Left colon (tissue), 2 donors: ENCODE measurements around the gene ZNF394. TPM values are rescaled to one million over a fixed set of nuclear protein-coding genes. Genes with fewer than 3 reads are reported as not detected.

Experiments used
- ATAC-seq: fragments of 200-7000 bp; cut with Tn5 transposase; one replicate; pipeline ENCODE4 v1.9.1; 2020; ENCODE audit warnings: mild to moderate bottlenecking, moderate library complexity
- DNase-seq, 2 donors: peaks; one replicate each; pipeline ENCODE4 v3.0.0-alpha.2; 2020
- intact Hi-C, 2 donors: fragments of 100-400 bp; cut with DNase I in 1 of 2; cut with micrococcal nuclease in 1 of 2; formaldehyde crosslinking; loops; one replicate each; pipeline versions ENCODE4 v1.11.2 to v1.14.0; 2022; cut with DNase I, micrococcal nuclease
- total RNA-seq, 2 donors: library from RNA; stranded (reverse); fragmentation: NEBNext Ultra II Directional; extraction: Animal tissue kit (Norgen Biotek cat#: 25700); gene quantifications; one replicate each; pipeline ENCODE4 v1.2.1, GENCODE V29; 2021
- donor health status: DM: no; HTN: no; CAD: no.
- donor health status: DM: yes; HTN: yes; CAD: no.

Gene ZNF394
- total RNA-seq, 2 donors from 2014 or later = 32.0 to 37.2 TPM

- ATAC-seq (no peak), DNase-seq (no peak)
- intact Hi-C loops = no loop called here
Observed at GRCh38 chr7:99457050-99457649, 42.9 kb downstream of the ZNF394 start.

GRCh38 chr7:99456288-99456687, 43.8 kb downstream of the ZNF394 start:
- DNase-seq (no peak), ATAC-seq (no peak)
- intact Hi-C loops = no loop called here

GRCh38 chr7:99455874-99456273, 44.2 kb downstream of the ZNF394 start:
- DNase-seq (no peak), ATAC-seq (peak; percentile 3)
- intact Hi-C loops = no loop called here

GRCh38 chr7:99453105-99453504, 47.0 kb downstream of the ZNF394 start:
- DNase-seq (no peak), ATAC-seq (no peak)
- intact Hi-C loops = no loop called here

GRCh38 chr7:99452541-99452940, 47.5 kb downstream of the ZNF394 start:
- DNase-seq (no peak), ATAC-seq (no peak)
- intact Hi-C loops = no loop called here

- ATAC-seq (no peak), DNase-seq (no peak)
- intact Hi-C loops = no loop called here
Observed at GRCh38 chr7:99451936-99452335, 48.1 kb downstream of the ZNF394 start.

GRCh38 chr7:99449326-99449725, 50.8 kb downstream of the ZNF394 start:
- DNase-seq = no peak
- ATAC-seq = no peak
- intact Hi-C loops = no loop called here

GRCh38 chr7:99448855-99449254, 51.2 kb downstream of the ZNF394 start:
- ATAC-seq = no peak

GRCh38 chr7:99447943-99448342, 52.1 kb downstream of the ZNF394 start:
- peak in 1 of 2 donors; percentile 32 for DNase-seq
- ATAC-seq = peak; percentile 49
- intact Hi-C loops = no loop called here

More at GRCh38 chr7:99448855-99449254, 51.2 kb downstream of the ZNF394 start:
- DNase-seq = no peak
- intact Hi-C loops = no loop called here

- ATAC-seq (no peak), DNase-seq (no peak)
- intact Hi-C loops = no loop called here
Observed at GRCh38 chr7:99446096-99446495, 54.0 kb downstream of the ZNF394 start.

Other genes starting within 250 kb of the ZNF394 start
- gene MYH16, start 227.4 kb downstream of the ZNF394 start, total RNA-seq = not detected
- gene ARPC1A, start 174.4 kb downstream of the ZNF394 start, total RNA-seq = 100 to 1,000 TPM; 160 to 186 TPM
- 100 to 1,000 TPM; 143 to 170 TPM for gene ARPC1B, start 125.6 kb downstream of the ZNF394 start, total RNA-seq
- gene PDAP1, start 91.7 kb downstream of the ZNF394 start, total RNA-seq = 10 to 100 TPM; 74.2 to 81.6 TPM
- gene BUD31, start 91.3 kb downstream of the ZNF394 start, total RNA-seq = 10 to 100 TPM; 69.9 to 79.0 TPM
- gene PTCD1, start 61.5 kb downstream of the ZNF394 start, total RNA-seq = 1 to 10 TPM; 5.2 to 6.0 TPM
- gene CPSF4, start 61.3 kb downstream of the ZNF394 start, total RNA-seq = 10 to 100 TPM; 18.6 to 26.0 TPM
- gene ATP5MF, start 34.1 kb downstream of the ZNF394 start, total RNA-seq = 100 to 1,000 TPM; 297 to 369 TPM
- gene ZNF789, start 27.4 kb downstream of the ZNF394 start, total RNA-seq = 10 to 100 TPM; 15.4 to 25.5 TPM
- 1 to 10 TPM; 5.2 to 5.9 TPM for gene ZKSCAN5, start 4.4 kb upstream of the ZNF394 start, total RNA-seq
- gene FAM200A, start 51.8 kb upstream of the ZNF394 start, total RNA-seq = 1 to 10 TPM; 3.7 to 4.0 TPM
- 10 to 100 TPM; 69.9 to 71.7 TPM for gene ZNF655, start 58.4 kb upstream of the ZNF394 start, total RNA-seq
- gene TMEM225B, start 98.0 kb upstream of the ZNF394 start, total RNA-seq = under 1 TPM in 1 of 2 donors, not detected in 1; 0.45 TPM
- 10 to 100 TPM; 10.8 to 16.0 TPM for gene ZSCAN25, start 116.7 kb upstream of the ZNF394 start, total RNA-seq
- 100 to 1,000 TPM; 112 to 144 TPM for gene CYP3A5, start 179.7 kb upstream of the ZNF394 start, total RNA-seq
- under 1 TPM; 0.34 to 0.39 TPM for gene CYP3A7, start 234.9 kb upstream of the ZNF394 start, total RNA-seq